Neural cell (in vitro differentiated cells): Measurements from ENCODE around the gene SLC26A2. TPM values are rescaled to one million over a fixed set of nuclear protein-coding genes. Genes with fewer than 3 reads are reported as not detected.

Source experiments
- H2AFZ ChIP-seq: fragments of 200-600, 300-800 bp; sonication (generic), shearing (Covaris generic); 2 replicates; pipeline ENCODE4 v1.6.0; 2014; ENCODE audit warnings: low read depth, mild to moderate bottlenecking, antibody characterized with exemption, low read length, moderate library complexity
- H3F3A ChIP-seq: fragments of 200-600 bp; shearing (Covaris generic); 2 replicates; pipeline ENCODE4 v1.6.1; 2016; ENCODE audit warnings: mild to moderate bottlenecking, moderate library complexity, mixed read lengths, antibody characterized with exemption, low read length; ENCODE audit not compliant: insufficient read depth, poor library complexity, severe bottlenecking
- H3K27ac ChIP-seq: fragments of 200-600, 300-800 bp; sonication (generic), shearing (Covaris generic); 2 replicates; pipeline ENCODE4 v1.5.1; 2014; ENCODE audit warnings: mild to moderate bottlenecking, low read length, moderate library complexity
- H3K27me3 ChIP-seq: fragments of 300-800, 200-600 bp; sonication (generic), shearing (Covaris generic); 2 replicates; pipeline ENCODE4 v1.6.0; 2014; ENCODE audit warnings: mild to moderate bottlenecking, low read depth, low read length, moderate library complexity; ENCODE audit not compliant: insufficient read depth
- H3K36me3 ChIP-seq: fragments of 300-800, 200-600 bp; sonication (generic), shearing (Covaris generic); 2 replicates; pipeline ENCODE4 v1.5.1; 2014; ENCODE audit warnings: mild to moderate bottlenecking, antibody characterized with exemption, low read length, moderate library complexity; ENCODE audit not compliant: insufficient read depth
- H3K4me2 ChIP-seq: fragments of 300-800, 200-600 bp; sonication (generic), shearing (Covaris generic); 2 replicates; pipeline ENCODE4 v1.6.0; 2014; ENCODE audit warnings: mild to moderate bottlenecking, low read length
- H3K4me3 ChIP-seq: fragments of 300-800, 200-600 bp; sonication (generic), shearing (Covaris generic); 2 replicates; pipeline ENCODE4 v1.5.1; 2014; ENCODE audit warnings: mild to moderate bottlenecking, low read length, moderate library complexity
- H3K79me2 ChIP-seq: fragments of 200-600 bp; shearing (Covaris generic); replicated peaks from 2 replicates; pipeline ENCODE4 v1.6.0; 2014; ENCODE audit warnings: mild to moderate bottlenecking, low read length, moderate library complexity; ENCODE audit not compliant: insufficient read depth
- H3K9ac ChIP-seq: fragments of 300-800, 200-600 bp; sonication (generic), shearing (Covaris generic); 2 replicates; pipeline ENCODE4 v1.6.1; 2016; ENCODE audit warnings: mild to moderate bottlenecking, low read length, mixed read lengths
- H3K9me2 ChIP-seq: fragments of 200-600 bp; shearing (Covaris generic); 2 replicates; pipeline ENCODE4 v1.6.1; 2016; ENCODE audit warnings: mild to moderate bottlenecking, low read length, mixed read lengths; ENCODE audit not compliant: insufficient read depth
- H3K9me3 ChIP-seq: fragments of 200-600, 300-800 bp; sonication (generic), shearing (Covaris generic); 2 replicates; pipeline ENCODE4 v1.6.1; 2016; ENCODE audit warnings: mild to moderate bottlenecking, mixed run types, low read length, moderate library complexity, mixed read lengths
- H4K20me1 ChIP-seq: fragments of 200-600 bp; shearing (Covaris generic); 2 replicates; pipeline ENCODE4 v1.6.1; 2016; ENCODE audit warnings: mild to moderate bottlenecking, mixed run types; ENCODE audit not compliant: insufficient read depth
- EP300 ChIP-seq: fragments of 450-650 bp; conservative IDR thresholded peaks from 2 replicates; pipeline ENCODE4 v1.6.1; 2014; ENCODE audit warnings: antibody characterized with exemption, mild to moderate bottlenecking, moderate library complexity; ENCODE audit not compliant: poor library complexity, severe bottlenecking
- EZH2 ChIP-seq: fragments of 200-600, 300-800 bp; shearing (Covaris generic), sonication (generic); IDR thresholded peaks from 2 replicates; pipeline ENCODE4 v1.6.1; 2014; ENCODE audit warnings: antibody characterized with exemption, low read length, borderline replicate concordance, mild to moderate bottlenecking; ENCODE audit not compliant: insufficient read depth, poor library complexity, severe bottlenecking
- MXI1 ChIP-seq: fragments of 450-650 bp; conservative IDR thresholded peaks from 2 replicates; pipeline ENCODE4 v1.6.1; 2014; ENCODE audit warnings: antibody characterized with exemption, mild to moderate bottlenecking; ENCODE audit not compliant: poor library complexity, severe bottlenecking
- POLR2AphosphoS5 ChIP-seq: IDR thresholded peaks from 2 replicates; pipeline ENCODE4 v1.6.1; 2012
- RAD21 ChIP-seq: fragments of 450-650 bp; conservative IDR thresholded peaks from 2 replicates; pipeline ENCODE4 v1.6.1; 2014; ENCODE audit warnings: antibody characterized with exemption, mild to moderate bottlenecking, moderate library complexity
- SMC3 ChIP-seq: fragments of 450-650 bp; conservative IDR thresholded peaks from 2 replicates; pipeline ENCODE4 v1.6.1; 2014; ENCODE audit warnings: antibody characterized with exemption, mild to moderate bottlenecking, moderate library complexity; ENCODE audit not compliant: poor library complexity
- TAF1 ChIP-seq: IDR thresholded peaks from 2 replicates; pipeline ENCODE4 v1.6.1; 2012; ENCODE audit warnings: low read depth
- polyA plus RNA-seq: library from polyadenylated mRNA; depleted of rRNA; stranded (reverse); fragments of >200 nt; gene quantifications from 2 replicates; pipeline ENCODE4 v1.2.3, GENCODE V29; 2014
- TF ChIP-seq, protein P1 (sequence below): IDR thresholded peaks from 2 replicates; pipeline ENCODE4 v1.6.1; 2012; ENCODE audit warnings: borderline replicate concordance
- TF ChIP-seq, protein P2 (sequence below): fragments of 450-650 bp; IDR thresholded peaks from 2 replicates; pipeline ENCODE4 v1.5.1; 2014; ENCODE audit warnings: antibody characterized with exemption, mild to moderate bottlenecking, moderate library complexity; ENCODE audit not compliant: poor library complexity, severe bottlenecking

SLC26A2 gene
- polyA plus RNA-seq, 1 donor from 2014 or later, result 5.4 TPM

DNA sequence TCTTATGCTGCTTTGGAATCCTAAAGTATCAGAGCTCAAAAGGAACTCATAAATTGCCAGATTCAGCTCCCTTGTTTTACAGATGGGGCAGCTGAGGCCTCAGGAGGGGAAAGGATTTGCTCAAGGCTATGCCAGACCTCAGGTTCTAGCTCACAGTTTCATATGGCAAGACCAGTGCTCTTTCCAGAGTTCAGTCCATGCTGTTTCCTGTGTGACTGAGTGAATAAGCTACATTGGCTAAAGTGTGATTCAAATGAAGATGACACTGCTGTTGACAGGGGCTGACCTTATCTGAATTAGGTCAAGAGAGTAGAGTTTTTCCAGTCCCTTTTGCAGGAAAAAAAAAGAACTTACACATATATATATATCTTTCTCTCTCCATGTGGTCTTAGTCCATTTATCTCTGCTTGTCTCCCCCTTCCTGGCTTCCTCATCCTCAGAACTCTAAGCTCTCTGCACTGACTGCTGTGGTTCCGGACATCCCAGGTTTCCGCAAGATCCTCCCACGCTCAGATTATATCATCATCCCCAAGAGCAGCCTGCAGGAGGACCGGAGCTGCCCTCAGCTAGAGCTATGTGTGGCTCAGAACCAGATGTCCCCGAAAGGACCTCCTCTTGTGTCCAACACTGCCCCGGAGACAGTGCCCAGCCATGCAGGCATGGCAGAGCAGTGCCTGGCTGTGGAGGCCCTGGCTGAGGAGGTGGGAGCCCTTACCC is 49.3 kb downstream of the SLC26A2 start:
- peaks cover 28% of the 10 kb centered on the region for H3K36me3 ChIP-seq
- H3K27ac ChIP-seq, result no peak overlapping the region
- H4K20me1 ChIP-seq, result no peaks in the 10 kb centered on the region
- TF ChIP-seq, protein P1, sequence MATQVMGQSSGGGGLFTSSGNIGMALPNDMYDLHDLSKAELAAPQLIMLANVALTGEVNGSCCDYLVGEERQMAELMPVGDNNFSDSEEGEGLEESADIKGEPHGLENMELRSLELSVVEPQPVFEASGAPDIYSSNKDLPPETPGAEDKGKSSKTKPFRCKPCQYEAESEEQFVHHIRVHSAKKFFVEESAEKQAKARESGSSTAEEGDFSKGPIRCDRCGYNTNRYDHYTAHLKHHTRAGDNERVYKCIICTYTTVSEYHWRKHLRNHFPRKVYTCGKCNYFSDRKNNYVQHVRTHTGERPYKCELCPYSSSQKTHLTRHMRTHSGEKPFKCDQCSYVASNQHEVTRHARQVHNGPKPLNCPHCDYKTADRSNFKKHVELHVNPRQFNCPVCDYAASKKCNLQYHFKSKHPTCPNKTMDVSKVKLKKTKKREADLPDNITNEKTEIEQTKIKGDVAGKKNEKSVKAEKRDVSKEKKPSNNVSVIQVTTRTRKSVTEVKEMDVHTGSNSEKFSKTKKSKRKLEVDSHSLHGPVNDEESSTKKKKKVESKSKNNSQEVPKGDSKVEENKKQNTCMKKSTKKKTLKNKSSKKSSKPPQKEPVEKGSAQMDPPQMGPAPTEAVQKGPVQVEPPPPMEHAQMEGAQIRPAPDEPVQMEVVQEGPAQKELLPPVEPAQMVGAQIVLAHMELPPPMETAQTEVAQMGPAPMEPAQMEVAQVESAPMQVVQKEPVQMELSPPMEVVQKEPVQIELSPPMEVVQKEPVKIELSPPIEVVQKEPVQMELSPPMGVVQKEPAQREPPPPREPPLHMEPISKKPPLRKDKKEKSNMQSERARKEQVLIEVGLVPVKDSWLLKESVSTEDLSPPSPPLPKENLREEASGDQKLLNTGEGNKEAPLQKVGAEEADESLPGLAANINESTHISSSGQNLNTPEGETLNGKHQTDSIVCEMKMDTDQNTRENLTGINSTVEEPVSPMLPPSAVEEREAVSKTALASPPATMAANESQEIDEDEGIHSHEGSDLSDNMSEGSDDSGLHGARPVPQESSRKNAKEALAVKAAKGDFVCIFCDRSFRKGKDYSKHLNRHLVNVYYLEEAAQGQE, result no peak
- TF ChIP-seq TAF1 (no peak), POLR2AphosphoS5 (no peak), MXI1 (no peak), SMC3 (no peak), EZH2 (no peak), RAD21 (no peak), EP300 (no peak)
- TF ChIP-seq, protein P2, sequence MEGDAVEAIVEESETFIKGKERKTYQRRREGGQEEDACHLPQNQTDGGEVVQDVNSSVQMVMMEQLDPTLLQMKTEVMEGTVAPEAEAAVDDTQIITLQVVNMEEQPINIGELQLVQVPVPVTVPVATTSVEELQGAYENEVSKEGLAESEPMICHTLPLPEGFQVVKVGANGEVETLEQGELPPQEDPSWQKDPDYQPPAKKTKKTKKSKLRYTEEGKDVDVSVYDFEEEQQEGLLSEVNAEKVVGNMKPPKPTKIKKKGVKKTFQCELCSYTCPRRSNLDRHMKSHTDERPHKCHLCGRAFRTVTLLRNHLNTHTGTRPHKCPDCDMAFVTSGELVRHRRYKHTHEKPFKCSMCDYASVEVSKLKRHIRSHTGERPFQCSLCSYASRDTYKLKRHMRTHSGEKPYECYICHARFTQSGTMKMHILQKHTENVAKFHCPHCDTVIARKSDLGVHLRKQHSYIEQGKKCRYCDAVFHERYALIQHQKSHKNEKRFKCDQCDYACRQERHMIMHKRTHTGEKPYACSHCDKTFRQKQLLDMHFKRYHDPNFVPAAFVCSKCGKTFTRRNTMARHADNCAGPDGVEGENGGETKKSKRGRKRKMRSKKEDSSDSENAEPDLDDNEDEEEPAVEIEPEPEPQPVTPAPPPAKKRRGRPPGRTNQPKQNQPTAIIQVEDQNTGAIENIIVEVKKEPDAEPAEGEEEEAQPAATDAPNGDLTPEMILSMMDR, result no peak
- H3K79me2 ChIP-seq, result no peaks in the 10 kb centered on the region
- H3K4me2 ChIP-seq, result no peak overlapping the region
- peaks cover under 1% of the 10 kb centered on the region for H3K9me3 ChIP-seq
- H3K4me3 ChIP-seq, result no peak overlapping the region
- no peak overlapping the region for H3K9ac ChIP-seq
- no peaks in the 10 kb centered on the region for H3K9me2 ChIP-seq
- no peaks in the 10 kb centered on the region for H3K27me3 ChIP-seq
- H3F3A ChIP-seq, result no peaks in the 10 kb centered on the region
- H2AFZ ChIP-seq, result no peak overlapping the region

DNA sequence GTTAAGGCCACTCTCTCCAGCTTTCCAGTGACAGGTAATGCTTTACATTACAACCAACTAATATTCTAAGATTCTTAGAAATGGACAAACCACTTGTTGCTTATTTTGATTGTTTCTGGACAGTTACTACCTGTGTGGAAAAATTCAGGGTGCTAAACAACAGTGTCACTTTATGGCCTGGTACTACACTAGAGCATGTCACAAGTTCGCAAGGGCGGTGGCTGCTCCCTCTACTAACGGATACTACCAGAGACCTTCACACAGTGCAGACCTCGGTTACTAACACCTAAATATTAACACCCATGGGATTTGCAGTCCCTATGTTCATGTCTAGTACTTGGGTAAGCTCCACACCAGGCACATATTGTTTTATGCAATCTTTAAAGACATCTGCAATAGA is 53.4 kb downstream of the SLC26A2 start:
- no peak overlapping the region for H2AFZ ChIP-seq
- H3K27ac ChIP-seq, result no peak overlapping the region
- H3F3A ChIP-seq, result no peaks in the 10 kb centered on the region
- peaks cover 11% of the 10 kb centered on the region for H3K9me3 ChIP-seq
- no peaks in the 10 kb centered on the region for H4K20me1 ChIP-seq
- H3K9me2 ChIP-seq, result no peaks in the 10 kb centered on the region
- TF ChIP-seq RAD21 (no peak), POLR2AphosphoS5 (no peak), MXI1 (no peak), EZH2 (no peak), EP300 (no peak), TAF1 (no peak)
- TF ChIP-seq, protein P2, result no peak
- TF ChIP-seq, protein P1, result no peak
- H3K4me2 ChIP-seq, result no peak overlapping the region
- no peak overlapping the region for H3K9ac ChIP-seq
- H3K4me3 ChIP-seq, result no peak overlapping the region
- peaks cover 4% of the 10 kb centered on the region for H3K79me2 ChIP-seq
- H3K27me3 ChIP-seq, result no peaks in the 10 kb centered on the region
- H3K36me3 ChIP-seq, result peaks cover 38% of the 10 kb centered on the region
